NCI-H2196 (cell line): ENCODE results near the gene TIMP3.
"Not testable (repeated sequence)": the region's sequence is repeated elsewhere in the genome, so short reads cannot be mapped to it uniquely, and the experiment has no call there.

ENCODE experiments used
- DNase-seq: peaks from one replicate; lab custom pipeline; 2025; ENCODE audit not compliant: unreplicated experiment; lab: John Stamatoyannopoulos, UW

The TIMP3 gene

GRCh38 chr22:32850591-32851517, 49.3 kb downstream of the TIMP3 start:
- DNase-seq, result no peak

GRCh38 chr22:32852395-32853251, 51.1 kb downstream of the TIMP3 start:
- no peak for DNase-seq

- no peak for DNase-seq
Observed at GRCh38 chr22:32853662-32854061, 52.2 kb downstream of the TIMP3 start.

GRCh38 chr22:32854351-32854804, 52.9 kb downstream of the TIMP3 start:
- no peak for DNase-seq

- DNase-seq, result no peak
Observed at GRCh38 chr22:32855045-32855756, 53.7 kb downstream of the TIMP3 start.

GRCh38 chr22:32858121-32858703, 56.7 kb downstream of the TIMP3 start:
- DNase-seq, result no peak

- DNase-seq, result no peak
Observed at GRCh38 chr22:32858957-32859356, 57.5 kb downstream of the TIMP3 start.

GRCh38 chr22:32859743-32860142, 58.2 kb downstream of the TIMP3 start:
- DNase-seq, result no peak

- no peak for DNase-seq
Observed at GRCh38 chr22:32861330-32861729, 59.8 kb downstream of the TIMP3 start.

GRCh38 chr22:32862083-32862482, 60.6 kb downstream of the TIMP3 start:
- no peak for DNase-seq

GRCh38 chr22:32862936-32863661, 61.6 kb downstream of the TIMP3 start:
- DNase-seq, result no peak

- DNase-seq, result no peak
Observed at GRCh38 chr22:32864041-32864440, 62.5 kb downstream of the TIMP3 start.

- DNase-seq, result no peak
Observed at GRCh38 chr22:32864596-32864995, 63.1 kb downstream of the TIMP3 start.

- no peak for DNase-seq
Observed at GRCh38 chr22:32866953-32867352, 65.4 kb downstream of the TIMP3 start.

- no peak for DNase-seq
Observed at GRCh38 chr22:32868946-32869345, 67.4 kb downstream of the TIMP3 start.

GRCh38 chr22:32870474-32870873, 69.0 kb downstream of the TIMP3 start:
- DNase-seq, result no peak

GRCh38 chr22:32873604-32874003, 72.1 kb downstream of the TIMP3 start:
- DNase-seq, result not testable (repeated sequence)

GRCh38 chr22:32874385-32874784, 72.9 kb downstream of the TIMP3 start:
- no peak for DNase-seq

- no peak for DNase-seq
Observed at GRCh38 chr22:32874976-32875375, 73.5 kb downstream of the TIMP3 start.

- DNase-seq, result no peak
Observed at GRCh38 chr22:32876516-32876915, 75.0 kb downstream of the TIMP3 start.
